Daoy (cell line): Measurements from ENCODE around the gene NFIA. TPM values are rescaled to one million over a fixed set of nuclear protein-coding genes. Genes with fewer than 3 reads are reported as not detected.

Experiments
- DNase-seq: peaks from one replicate; pipeline ENCODE4 v3.0.0-alpha.2; 2015; ENCODE audit warnings: low read depth
- total RNA-seq: library from RNA; depleted of rRNA; stranded (reverse); fragments of >200 nt; shearing (Covaris generic); gene quantifications from 2 replicates; pipeline ENCODE4 v1.2.3, GENCODE V29; 2014

NFIA gene
- total RNA-seq, 1 experiment from 2014 or later, result 5.0 TPM

DNA sequence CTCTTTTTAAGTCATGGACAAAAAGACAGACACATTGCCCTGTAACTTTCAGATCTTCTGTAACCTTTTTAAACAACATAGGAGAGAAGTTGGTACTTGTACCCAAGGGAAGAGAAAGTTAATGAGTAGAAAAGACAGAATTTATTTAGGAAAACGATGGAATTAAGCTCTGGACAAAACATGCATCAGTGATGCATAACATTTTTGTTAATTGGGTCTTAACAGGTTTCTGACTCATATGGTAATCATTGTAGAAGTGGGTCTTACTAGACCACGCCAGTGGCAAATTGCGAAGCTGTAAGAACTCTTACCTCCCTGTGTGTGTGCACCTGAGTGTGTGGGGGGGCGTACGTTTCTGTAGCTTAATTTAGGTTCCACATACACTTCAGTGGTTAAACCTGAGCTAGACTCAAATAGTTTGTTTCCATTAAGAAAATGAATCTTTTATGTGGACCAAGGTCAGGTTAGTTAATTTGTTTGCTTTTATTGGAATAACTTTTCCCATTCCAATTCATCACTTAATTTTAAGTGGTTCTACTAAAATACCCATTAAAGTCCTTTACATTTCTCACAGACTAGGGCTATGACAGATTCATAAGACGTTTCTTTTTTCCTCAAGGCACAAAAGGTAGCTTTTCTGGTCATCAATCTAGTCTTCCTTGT, 48.1 kb downstream of the NFIA start:
- DNase-seq, result no peak

DNA sequence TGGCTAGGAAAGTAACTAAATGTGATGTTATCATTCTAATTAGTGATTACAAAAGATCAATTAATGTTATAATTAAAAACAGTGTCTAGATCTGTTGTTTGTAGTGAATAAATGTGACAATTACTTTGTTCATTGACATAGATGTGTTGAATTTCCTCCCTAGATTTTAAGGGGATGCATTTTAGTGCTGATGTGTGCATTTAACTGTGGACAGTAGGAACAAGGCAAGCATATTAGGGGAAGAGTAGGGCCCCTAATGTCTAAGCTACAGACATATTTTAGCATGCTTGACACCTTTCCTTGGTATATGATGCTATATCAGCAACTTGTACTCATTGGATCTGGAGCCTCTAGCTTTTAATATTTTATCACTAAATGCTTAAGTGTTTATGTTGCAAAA, 48.9 kb downstream of the NFIA start:
- no peak for DNase-seq

DNA sequence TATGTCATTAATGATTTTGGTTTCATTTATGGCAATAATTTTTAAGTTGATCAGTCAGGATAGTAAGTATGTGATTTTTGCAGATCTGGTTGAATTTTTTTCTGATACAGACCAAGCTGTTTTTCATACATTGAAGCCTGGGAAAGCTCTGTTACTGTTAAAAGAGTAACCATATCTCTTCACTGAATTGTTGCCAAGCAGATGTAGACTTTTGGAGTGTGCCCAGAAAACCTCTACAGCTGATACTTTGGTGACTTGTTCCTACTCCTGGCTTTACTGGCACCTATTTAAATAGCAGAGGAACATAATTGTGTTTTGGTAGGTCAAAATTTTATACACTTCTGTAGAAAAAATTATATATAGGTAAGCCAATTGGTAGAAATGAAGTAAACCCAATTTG, 49.4 kb downstream of the NFIA start:
- no peak for DNase-seq

GRCh38 chr1:61132176-61132638, 49.8 kb downstream of the NFIA start:
- DNase-seq, result no peak

- DNase-seq, result no peak
These were observed 50.4 kb downstream of the NFIA start for GRCh38 chr1:61132645-61133334.

DNA sequence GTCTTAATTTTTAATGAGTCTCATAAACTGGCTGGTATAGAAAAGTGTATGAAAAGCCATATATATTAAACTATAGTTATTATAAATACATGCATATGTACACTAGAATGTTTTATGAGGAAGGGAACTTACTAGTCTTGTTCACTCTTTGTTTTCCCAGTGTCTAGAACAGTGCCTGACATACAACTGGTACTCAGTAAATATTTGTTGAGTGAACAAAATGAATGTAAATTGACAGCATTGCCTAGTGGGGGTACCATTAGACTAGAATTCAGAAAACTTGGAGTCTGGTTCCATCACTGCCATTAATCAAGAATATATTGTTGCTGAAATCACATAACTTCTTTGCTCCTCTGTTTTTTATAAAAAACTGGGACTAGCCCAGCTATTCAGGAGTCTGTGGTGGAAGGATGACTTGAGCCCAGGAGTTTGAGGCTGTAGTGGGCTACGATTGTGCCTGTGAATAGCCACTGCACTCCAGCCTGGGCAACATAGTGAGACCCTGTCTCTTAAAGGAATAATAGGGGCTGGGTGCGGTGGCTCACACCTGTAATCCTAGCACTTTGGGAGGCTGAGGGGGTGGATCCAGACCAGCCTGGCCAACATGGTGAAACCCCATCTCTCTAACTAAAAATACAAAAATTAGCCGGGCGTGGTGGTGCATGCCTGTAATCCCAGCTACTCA, 51.1 kb downstream of the NFIA start:
- no peak for DNase-seq

GRCh38 chr1:61135291-61135690, 52.9 kb downstream of the NFIA start:
- no peak for DNase-seq

DNA sequence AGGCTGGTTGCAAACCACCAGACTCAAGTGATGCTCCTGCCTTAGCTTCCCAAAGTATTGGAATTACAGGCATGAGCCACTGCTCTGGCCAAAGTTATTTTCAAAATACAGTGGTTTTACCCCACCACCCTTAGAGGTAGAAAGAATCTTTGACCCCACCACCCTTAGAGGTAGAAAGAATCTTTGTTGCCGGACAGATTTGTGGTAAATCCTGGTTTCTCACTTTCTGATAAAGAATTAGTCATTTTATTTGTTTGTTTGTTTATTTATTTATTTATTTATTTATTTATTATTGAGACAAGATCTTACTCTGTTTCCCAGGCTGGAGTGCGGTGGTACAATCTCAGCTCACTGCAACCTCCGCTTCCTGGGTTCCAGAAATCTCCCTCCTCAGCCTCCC, 55.9 kb downstream of the NFIA start:
- DNase-seq, result no peak

GRCh38 chr1:61138921-61139774, 56.8 kb downstream of the NFIA start:
- DNase-seq, result peak; percentile 57

- no peak for DNase-seq
These were observed 57.6 kb downstream of the NFIA start for GRCh38 chr1:61139775-61140549.

DNA sequence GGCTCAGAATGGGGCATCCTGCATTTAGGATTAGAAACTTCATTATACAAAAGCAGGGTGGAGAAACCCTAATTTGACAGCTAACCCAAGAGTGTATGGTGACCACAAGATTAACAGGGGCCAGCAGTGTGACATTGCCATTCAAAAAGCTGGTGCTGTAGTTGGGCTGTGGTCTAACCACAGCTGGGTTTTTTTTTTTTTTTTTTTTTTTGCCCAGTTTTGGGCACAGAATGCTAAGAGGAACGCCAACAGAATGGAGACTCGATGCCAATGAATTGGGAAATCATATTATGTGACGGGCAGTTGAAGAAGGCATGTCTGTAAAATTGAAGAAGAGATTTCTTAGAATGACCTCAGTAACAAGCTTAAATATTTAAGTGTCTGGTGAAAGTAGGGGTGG, 58.4 kb downstream of the NFIA start:
- no peak for DNase-seq

GRCh38 chr1:61141288-61142042, 59.1 kb downstream of the NFIA start:
- DNase-seq, result no peak

- DNase-seq, result no peak
These were observed 59.7 kb downstream of the NFIA start for GRCh38 chr1:61142043-61142440.

GRCh38 chr1:61142726-61143500, 60.6 kb downstream of the NFIA start:
- no peak for DNase-seq

DNA sequence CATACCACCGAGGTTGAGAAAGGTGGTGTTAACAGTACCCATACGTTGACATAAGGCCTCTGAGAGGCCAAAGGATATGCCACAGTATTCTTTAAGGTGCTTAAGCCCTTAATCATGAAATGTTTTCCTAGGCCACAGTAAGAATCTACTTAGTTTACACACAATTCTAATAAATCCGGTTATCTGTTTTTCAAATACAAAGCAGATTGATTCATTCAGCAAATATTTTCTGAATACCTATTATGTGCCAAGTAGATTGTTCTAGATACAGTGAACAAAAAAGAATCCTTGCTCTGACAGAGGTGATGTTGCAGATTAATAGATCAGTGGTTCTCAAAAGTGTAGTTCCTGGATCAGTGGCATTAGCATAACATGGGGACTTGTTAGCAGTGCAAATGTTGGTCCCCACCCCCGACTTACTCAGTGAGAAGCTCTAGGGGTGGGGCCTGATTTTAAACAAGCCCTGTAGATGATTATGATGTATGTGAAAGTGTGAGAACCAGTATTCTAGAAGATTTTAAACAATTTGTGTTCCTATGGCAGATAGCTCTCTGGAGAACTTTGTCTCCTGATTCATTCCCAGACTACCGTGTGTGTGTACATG, 61.6 kb downstream of the NFIA start:
- no peak for DNase-seq

DNA sequence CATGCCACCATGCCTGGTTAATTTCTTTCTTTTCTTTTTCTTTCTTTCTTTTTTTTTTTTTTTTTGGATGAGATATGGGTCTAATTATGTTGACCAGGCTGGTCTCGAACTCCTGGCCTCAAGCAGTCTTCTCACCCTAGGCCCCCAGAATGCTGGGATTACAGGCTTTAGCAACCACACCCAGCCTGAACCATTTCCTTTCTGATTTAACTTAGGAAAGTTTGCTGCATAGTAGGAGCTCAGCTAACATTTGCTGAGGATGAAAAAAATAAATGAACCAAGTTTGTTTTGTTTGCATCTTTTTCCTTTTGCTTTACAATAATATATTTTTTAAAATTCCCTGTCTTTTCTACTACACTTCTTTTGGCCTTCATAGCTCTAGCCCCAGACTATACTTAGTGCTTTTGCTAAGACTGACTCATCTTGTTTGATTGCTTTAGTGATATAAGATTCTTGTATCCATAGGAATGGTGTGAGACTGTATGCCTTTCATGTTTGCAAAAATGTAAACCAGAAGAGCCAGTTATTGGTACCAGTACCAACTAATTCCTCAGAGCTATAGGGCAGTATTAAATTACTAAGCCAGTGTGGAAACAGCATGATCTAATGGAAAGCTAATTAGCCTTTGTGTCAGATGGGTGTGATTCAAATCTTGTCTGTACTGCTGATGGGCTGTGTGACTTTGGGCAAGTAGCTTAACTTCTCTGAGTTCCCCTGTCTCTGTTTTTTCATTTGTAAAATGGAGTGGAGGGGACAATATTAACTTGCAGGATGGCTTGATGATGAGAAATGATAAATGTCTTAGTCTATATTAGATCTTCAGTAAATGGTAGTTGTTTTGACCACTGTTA, 66.9 kb downstream of the NFIA start:
- no peak for DNase-seq

GRCh38 chr1:61151565-61151964, 69.2 kb downstream of the NFIA start:
- no peak for DNase-seq

GRCh38 chr1:61152066-61152465, 69.7 kb downstream of the NFIA start:
- no peak for DNase-seq
